Epithelial cell of proximal tubule (primary cell): Measurements from ENCODE around the gene DHRS9. TPM values are rescaled to one million over a fixed set of nuclear protein-coding genes. Genes with fewer than 3 reads are reported as not detected.

ENCODE experiments used
- DNase-seq: peaks from one replicate; pipeline ENCODE4 v3.0.0-alpha.2; 2011; ENCODE audit warnings: low read depth
- H3K4me3 ChIP-seq: 2 replicates; pipeline ENCODE4 v1.5.1; 2011; ENCODE audit warnings: low read depth, mild to moderate bottlenecking, low read length
- total RNA-seq: library from RNA; depleted of rRNA; stranded (reverse); fragments of >200 nt; gene quantifications from 2 replicates; pipeline ENCODE4 v1.2.3, GENCODE V29; 2015
- TF ChIP-seq, protein P1 (sequence below): conservative IDR thresholded peaks from 2 replicates; pipeline ENCODE4 v1.5.1; 2012; ENCODE audit warnings: low read depth, mild to moderate bottlenecking, low read length

DHRS9 gene
- total RNA-seq, 1 donor from 2014 or later, result 0.35 TPM

- TF ChIP-seq, protein P1, sequence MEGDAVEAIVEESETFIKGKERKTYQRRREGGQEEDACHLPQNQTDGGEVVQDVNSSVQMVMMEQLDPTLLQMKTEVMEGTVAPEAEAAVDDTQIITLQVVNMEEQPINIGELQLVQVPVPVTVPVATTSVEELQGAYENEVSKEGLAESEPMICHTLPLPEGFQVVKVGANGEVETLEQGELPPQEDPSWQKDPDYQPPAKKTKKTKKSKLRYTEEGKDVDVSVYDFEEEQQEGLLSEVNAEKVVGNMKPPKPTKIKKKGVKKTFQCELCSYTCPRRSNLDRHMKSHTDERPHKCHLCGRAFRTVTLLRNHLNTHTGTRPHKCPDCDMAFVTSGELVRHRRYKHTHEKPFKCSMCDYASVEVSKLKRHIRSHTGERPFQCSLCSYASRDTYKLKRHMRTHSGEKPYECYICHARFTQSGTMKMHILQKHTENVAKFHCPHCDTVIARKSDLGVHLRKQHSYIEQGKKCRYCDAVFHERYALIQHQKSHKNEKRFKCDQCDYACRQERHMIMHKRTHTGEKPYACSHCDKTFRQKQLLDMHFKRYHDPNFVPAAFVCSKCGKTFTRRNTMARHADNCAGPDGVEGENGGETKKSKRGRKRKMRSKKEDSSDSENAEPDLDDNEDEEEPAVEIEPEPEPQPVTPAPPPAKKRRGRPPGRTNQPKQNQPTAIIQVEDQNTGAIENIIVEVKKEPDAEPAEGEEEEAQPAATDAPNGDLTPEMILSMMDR, result no peak
- DNase-seq, result no peak
- no peak overlapping the region for H3K4me3 ChIP-seq
Observed at GRCh38 chr2:169065864-169066517, 3.4 kb upstream of the DHRS9 start.

DNA sequence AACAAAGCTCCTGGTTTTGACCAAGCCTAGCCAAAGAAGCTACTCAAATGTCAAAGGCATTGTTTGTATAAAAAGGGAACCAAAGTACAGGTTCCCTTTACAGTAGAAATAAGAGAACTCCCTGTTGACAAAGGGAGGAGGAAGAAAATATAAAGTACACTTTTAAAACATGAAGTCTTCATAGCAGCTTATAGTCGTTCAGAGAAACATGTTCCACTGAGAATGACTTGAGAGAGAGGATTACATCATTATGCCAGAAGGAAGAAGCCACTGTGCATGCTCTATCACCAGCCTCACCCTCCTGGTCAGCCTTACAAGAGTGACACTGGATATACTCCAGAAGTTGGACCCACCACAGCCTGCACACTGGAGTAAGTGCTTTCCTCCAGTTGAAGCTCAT lies 2.5 kb upstream of the DHRS9 start:
- DNase-seq, result no peak
- H3K4me3 ChIP-seq, result no peak overlapping the region
- TF ChIP-seq, protein P1, result no peak

DNA sequence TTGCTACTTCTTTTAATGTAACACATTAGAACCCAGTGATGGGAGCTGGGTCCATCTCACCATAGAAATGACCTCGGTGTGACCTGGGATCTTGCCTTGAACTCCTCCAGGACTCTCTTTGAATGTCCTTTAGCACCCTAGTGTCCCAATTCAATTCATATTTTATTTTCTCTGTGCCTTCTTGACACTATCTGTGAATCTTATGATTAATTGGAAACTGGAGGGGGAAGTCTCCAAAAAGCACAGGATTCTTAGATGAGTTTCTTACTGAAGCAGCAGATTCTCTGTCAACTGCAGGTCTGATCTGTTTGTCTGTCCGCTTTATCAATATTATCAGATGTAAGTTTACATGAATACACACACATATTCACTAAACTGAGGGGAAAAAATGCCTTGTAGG lies 470 bp downstream of the DHRS9 start:
- no peak overlapping the region for H3K4me3 ChIP-seq
- TF ChIP-seq, protein P1, result no peak
- DNase-seq, result no peak

- H3K4me3 ChIP-seq, result no peak overlapping the region
- TF ChIP-seq, protein P1, result no peak
- no peak for DNase-seq
Observed at GRCh38 chr2:169071455-169071854, 2.1 kb downstream of the DHRS9 start.

GRCh38 chr2:169072163-169072925 lies 3.0 kb downstream of the DHRS9 start:
- no peak overlapping the region for H3K4me3 ChIP-seq
- no peak for DNase-seq
- TF ChIP-seq, protein P1, result no peak

GRCh38 chr2:169073211-169073962 lies 4.0 kb downstream of the DHRS9 start:
- DNase-seq, result no peak
- TF ChIP-seq, protein P1, result no peak
- peak overlapping the region; percentile 25 for H3K4me3 ChIP-seq
